Hematopoietic multipotent progenitor cell (in vitro differentiated cells): ENCODE data around the gene C3orf80. TPM values are rescaled to one million over a fixed set of nuclear protein-coding genes. Genes with fewer than 3 reads are reported as not detected.
A peak's percentile ranks its signal among the peaks of the same experiment; 100 is the strongest.
"Not testable (repeated sequence)": the region's sequence is repeated elsewhere in the genome, so short reads cannot be mapped to it uniquely, and the experiment has no call there.

Experiments
- DNase-seq, 3 donors: peaks; one replicate each; pipeline ENCODE4 v3.0.0-alpha.2; 2011 to 2015; ENCODE audit warnings: low read depth in 2 of 3, low spot score in 2 of 3
- total RNA-seq: library from RNA; depleted of rRNA; stranded (reverse); fragments of >200 nt; gene quantifications from one replicate; pipeline ENCODE4 v1.2.3, GENCODE V29; 2012

The C3orf80 gene
- total RNA-seq, 1 donor, result 60.1 TPM

GRCh38 chr3:160210799-160211221 lies 14.4 kb upstream of the C3orf80 start:
- DNase-seq, result peak in 1 of 3 donors; percentile 63

DNA sequence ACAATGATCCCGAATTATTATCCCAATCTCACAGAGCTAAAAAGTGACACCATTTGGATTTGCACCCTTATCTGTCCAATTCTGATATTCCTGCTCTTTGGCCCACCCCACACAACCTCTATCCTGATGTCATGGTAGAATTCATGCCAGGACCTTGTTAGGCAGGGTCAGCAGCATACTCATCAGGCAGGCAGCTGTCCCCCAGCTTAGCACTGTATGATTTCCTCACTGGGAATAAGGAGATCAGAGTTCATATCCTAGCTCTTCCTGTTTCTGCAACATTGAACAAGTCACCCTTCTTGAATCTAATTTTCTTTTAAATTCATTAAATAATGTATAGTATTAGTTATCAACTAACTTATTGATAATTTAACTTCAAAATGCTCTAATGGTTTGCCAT lies 12.0 kb upstream of the C3orf80 start:
- DNase-seq, result no peak

DNA sequence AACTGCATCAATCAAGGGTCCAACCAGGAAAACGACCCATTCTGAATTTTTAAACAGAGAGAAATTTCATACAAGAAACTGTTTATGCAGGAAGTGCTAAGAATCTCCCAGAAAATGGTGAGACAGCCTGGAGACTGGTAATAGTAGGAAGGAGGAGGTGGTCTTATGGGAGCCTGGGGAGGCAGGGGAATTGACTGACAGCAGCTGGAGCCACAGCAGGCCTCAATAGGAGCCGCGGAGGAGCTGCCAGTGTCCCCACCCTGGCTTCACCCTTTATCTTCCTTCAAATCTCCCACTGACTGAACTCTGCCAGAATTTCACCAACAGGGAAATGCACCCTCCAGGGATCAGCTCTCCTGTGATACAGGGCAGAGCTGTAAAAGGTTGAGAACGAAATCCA lies 7.5 kb upstream of the C3orf80 start:
- no peak for DNase-seq

- peak in 1 of 3 donors; percentile 28 for DNase-seq
These were observed 7.1 kb upstream of the C3orf80 start for GRCh38 chr3:160218136-160218535.

DNA sequence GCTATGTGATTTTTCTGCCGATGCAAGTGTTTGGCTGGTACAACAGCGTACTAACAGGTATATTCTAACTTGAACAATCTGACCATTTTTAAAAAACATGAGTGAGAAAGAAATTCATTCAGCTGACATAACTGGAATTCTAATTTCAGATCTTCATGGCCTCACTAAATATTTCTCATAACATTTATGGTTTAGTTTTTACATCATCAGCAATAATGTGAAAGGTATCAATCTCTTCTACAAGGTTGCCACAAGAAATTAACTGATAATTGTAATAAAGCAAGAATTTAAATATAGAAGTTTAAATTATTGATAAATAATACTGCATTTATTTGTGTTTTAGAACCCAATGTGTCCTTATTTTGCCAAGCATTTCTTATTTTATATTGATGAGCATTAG lies 5.2 kb upstream of the C3orf80 start:
- DNase-seq, result no peak

GRCh38 chr3:160221019-160221418 lies 4.2 kb upstream of the C3orf80 start:
- no peak for DNase-seq

GRCh38 chr3:160224256-160224655 lies 966 bp upstream of the C3orf80 start:
- peak in 1 of 3 donors; percentile 68 for DNase-seq

DNA sequence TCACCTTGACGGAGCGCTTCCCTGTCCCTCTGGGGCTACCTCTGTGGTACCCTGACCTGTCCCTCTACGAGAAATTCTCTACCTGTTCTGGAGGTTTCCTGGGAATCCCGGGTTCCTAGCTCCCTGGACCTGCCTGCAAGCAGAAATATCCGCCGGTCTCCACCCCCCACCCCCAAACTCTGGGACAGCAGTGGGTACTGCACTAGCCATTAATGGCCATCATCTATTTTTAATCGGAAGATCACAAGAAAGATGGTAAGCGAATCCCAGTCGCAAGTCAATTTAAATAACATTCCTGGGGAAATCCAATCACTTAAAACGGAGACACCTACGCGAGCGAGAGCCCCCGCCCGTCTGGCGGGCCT lies 429 bp upstream of the C3orf80 start:
- no peak for DNase-seq

- peak in 1 of 3 donors; percentile 71 for DNase-seq
These were observed 1.0 kb downstream of the C3orf80 start for GRCh38 chr3:160226026-160226907.

DNA sequence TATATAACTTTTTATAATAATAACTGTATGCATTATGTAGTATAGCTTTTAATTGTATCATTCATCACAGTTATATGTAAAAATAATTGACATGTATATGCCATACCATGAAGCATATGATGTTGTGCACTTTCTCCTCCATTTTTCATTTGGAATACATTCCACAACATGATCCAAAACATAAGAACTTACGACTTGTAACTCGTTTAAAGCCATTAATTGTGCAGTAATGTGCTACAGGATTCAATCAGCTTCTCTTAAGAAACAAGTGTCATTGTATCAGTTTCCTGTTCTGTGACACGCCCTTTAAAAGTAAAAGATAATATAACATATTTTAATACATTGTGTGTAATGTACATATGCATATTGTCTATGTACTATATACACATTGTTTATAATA lies 2.2 kb downstream of the C3orf80 start:
- DNase-seq, result no peak

- no peak for DNase-seq
These were observed 6.8 kb downstream of the C3orf80 start for GRCh38 chr3:160232014-160232413.

- DNase-seq, result not testable (repeated sequence)
These were observed 15.5 kb downstream of the C3orf80 start for GRCh38 chr3:160240719-160241118.

DNA sequence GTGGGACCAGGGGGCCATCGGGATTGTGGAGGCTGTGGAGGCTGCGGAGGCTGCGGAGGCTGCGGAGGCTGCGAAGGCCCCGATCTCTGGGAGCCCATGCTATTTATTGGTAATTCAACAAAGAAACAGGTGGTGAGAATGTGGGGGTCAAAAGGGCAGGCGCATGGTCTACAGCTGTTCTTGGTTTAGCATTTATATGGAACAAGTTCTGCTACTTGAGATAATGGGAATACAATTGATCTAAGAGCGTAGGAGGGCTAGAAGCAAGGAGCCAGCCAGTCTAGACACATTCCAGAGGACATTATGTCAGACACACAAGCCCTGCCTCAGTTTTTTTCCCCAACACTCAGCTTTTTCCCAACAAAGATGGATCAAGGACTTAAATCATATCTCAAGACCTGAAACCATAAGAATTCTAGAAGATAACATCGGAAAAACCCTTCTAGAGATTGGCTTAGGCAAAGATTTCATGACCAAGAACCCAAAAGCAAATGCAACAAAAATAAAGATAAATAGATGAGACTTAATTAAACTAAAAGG lies 20.1 kb downstream of the C3orf80 start:
- no peak for DNase-seq

GRCh38 chr3:160247766-160248165 lies 22.5 kb downstream of the C3orf80 start:
- DNase-seq, result no peak

GRCh38 chr3:160253298-160253697 lies 28.1 kb downstream of the C3orf80 start:
- no peak for DNase-seq

GRCh38 chr3:160257606-160258005 lies 32.4 kb downstream of the C3orf80 start:
- no peak for DNase-seq

- DNase-seq, result no peak
These were observed 34.4 kb downstream of the C3orf80 start for GRCh38 chr3:160259589-160259988.

DNA sequence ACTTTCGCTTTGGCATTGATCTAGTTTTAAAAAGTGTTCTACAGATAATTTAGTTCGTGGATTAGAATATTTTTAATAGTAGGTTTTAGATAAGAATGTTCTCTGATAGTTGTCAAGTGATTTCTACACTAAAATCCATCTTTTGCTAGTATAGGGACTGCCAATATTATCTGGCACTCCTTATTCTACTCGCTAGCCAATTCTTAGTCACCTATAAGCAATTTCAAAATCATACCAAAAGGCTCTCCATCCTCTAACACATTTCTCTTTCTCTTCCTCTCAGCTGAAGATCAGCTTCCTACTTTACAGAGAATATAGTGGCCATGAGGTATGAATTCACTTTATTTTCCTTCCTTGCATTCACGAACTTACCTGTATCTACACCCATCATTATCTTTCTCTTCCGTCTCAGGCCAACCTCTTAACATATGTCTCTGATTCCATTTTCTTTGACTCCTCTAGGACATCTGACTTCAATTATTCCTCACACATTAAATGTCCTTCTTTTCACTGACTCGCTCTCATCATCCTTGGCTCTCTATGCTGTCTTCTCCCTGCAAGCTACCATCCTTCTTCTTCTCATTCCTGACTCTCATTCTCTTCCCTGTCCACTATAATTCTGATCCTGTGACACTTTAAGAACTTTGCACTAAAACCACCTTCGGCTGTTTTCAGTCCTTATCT lies 35.5 kb downstream of the C3orf80 start:
- peak in 1 of 3 donors; percentile 4 for DNase-seq

DNA sequence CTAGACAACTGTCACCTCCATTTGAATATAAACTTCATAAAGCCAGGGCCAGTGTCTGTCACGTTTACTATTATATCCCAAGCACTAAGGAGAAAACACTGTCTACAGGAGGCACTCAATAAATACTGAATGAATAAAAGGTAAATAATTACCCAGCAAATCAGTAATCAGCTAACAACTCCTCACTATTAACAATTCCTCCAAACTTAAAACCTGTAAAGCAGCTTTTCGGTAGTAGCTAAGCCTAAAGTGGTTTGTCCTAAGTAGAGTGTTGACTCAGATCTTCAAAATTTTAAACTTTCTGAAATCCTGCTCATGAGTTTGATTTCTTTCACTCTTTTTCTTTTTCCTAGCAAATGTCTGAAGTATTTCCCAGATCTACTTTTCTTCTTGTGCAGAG lies 39.9 kb downstream of the C3orf80 start:
- DNase-seq, result no peak
